HG02870 (cell line): ENCODE measurements around the gene TNK2.

Source experiments
- ATAC-seq: cut with Tn5 transposase; IDR thresholded peaks from one replicate; pipeline ENCODE4 v1.9.1; 2021; ENCODE audit warnings: mild to moderate bottlenecking, moderate library complexity; ENCODE audit not compliant: unreplicated experiment

Gene TNK2

DNA sequence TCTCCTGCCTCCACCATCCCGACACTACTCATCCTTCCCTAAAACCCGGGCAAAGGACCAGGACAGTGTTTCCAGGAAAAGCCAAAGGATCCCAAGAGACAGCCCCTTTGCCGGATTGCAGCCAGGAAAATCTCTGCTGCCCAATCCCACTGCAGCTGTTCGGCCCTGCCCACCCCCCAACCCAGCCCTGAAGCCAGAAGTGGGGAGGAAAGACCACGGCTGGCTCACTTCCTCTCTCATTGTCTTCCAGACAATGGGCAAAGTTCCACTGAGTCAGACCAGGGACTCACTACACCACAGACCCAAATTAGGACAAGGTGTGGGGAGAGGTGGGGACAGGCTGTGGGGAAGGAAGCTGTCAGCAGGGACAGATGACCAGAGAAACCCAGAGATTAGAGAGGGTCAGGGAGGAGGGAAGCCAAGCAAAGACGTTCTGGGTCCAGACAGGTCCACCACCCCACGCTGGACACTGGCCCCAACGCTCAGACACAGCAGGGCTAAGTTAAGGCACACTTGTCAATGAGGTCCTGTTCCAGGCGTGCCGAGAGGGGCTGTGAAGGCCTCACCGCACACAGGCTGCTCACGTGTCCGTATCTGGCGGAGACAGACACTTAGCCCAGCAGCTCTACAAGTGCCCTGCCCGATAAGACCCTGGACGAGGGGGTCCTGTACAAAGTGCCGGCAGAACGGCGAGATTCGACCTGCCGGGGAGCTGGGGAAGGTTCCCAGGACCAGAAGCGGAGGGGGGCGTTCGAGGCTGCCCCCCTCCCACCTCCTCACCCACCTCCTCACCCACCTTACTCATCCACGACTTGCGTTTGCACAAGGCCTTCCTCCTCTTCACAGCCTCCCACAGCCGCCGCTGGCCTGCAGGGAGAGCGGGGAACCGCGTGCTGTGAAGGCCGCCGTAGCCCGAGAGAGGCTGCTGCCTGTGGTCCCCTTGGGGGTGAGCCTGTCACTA, 21.9 kb downstream of the TNK2 start:
- ATAC-seq = no peak

DNA sequence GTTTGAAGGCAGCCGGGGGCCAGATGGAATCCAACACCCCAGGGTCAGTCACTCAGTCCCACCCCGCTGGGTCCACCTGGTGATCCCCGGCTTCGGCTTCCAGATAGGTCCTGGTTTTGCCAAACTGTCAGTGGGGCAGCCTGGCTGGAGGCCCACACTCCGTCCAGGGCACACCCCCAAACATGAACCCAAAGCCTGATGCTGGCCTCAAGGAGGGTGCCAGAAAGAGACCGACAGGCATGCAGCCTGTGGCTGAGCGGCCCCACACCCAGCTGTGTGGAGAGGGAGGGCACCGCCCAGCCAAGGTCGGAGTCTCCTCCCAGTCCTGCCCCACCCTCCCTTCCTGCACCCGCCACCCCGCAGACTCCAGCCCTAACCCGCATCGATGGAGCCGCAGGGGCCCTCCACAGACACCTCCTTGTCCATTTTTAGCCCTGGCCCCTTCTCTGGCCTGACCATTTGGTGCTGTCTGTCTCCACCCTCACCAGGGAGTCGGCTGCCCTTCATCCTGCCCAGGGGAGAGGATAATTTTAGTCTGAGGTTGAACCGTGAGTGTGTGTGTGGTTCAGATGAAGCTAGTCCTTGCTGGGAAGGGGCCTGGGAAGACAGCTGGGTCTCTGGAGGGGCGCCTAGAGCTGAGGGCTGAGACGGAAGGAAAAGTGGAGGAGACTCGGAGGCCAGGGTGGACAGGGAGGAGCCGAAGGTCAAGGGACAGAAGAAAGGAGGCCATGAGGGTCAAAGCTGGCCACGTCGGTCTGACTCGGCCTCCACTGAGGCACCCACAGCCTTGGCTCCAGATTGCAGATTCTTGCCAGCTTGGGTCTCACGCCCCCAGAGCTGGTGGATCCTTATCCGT, 23.1 kb downstream of the TNK2 start:
- ATAC-seq = no peak

DNA sequence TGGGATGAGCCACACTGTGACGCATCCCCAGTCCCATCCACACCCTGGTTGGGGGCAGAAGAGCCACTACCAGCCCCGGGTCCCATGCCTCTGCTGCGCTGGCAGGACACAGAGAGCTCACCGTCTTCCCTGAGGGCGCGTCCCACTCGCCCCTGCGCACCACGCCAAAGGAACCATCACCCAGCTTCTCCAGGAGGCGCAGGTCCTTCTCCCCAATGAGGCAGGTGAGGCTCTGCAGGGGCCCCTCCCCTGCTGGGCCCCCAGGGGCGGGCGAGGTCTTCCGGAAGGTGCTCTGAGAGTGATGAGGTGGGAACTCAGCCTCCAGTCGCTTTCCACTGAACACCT, 23.7 kb downstream of the TNK2 start:
- no peak for ATAC-seq

DNA sequence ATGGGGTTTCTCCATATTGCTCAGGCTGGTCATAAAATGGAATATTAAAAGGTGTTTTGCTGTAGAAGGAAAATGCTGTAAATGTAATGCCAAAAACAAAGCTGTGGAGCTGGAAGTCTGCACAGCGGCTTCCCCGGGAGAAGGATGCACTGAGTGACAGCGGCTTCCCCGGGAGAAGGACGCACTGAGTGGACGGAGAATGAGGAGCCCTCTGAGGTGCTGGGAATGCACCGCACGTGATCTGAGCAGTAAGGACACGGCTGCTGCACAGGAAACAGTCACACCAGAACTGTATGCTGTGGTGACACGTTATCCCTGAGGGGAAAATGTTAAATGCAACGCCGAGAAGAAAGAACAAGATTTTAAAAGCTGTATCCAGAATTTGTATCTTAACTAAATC, 24.6 kb downstream of the TNK2 start:
- no peak for ATAC-seq

DNA sequence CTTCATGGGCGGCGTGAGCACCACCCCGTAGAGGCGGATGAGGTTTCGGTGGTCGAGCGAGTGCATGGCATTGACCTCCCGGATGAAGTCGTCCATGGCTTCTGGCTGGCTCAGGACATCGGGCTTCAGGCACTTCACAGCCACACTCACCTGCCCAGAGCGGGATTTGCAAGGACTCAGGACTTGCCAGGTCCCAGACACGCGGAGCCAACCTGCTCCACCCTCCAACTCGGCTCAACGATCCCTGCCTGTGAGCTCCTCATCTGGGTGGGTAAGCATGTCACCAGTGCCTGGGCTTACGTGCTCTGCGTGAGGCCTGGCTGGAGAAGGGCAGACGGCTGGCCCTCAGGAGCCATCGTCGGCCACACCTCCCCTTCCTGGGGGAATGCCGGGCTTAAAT, 25.2 kb downstream of the TNK2 start:
- ATAC-seq = no peak

DNA sequence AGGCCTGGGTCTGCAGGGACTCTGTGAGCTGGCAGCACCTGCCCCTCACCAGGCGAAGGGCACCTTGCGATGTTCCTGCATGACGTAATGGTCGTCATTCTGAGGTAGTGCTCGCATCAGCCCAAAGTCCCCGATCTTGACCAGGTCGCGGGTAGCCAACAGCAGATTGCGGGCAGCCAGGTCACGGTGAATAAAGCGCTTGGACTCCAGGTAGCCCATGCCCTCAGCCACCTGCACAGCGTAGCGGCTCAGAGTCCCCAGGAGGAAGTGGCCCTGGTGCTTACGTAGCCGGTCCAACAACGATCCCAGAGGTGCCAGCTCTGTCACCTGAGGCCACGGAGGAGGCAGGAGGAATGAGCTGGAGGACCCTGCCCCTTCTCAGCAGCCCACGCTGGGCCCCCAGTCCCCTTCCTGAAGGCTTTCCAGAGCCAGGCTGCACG, 26.3 kb downstream of the TNK2 start:
- no peak for ATAC-seq

DNA sequence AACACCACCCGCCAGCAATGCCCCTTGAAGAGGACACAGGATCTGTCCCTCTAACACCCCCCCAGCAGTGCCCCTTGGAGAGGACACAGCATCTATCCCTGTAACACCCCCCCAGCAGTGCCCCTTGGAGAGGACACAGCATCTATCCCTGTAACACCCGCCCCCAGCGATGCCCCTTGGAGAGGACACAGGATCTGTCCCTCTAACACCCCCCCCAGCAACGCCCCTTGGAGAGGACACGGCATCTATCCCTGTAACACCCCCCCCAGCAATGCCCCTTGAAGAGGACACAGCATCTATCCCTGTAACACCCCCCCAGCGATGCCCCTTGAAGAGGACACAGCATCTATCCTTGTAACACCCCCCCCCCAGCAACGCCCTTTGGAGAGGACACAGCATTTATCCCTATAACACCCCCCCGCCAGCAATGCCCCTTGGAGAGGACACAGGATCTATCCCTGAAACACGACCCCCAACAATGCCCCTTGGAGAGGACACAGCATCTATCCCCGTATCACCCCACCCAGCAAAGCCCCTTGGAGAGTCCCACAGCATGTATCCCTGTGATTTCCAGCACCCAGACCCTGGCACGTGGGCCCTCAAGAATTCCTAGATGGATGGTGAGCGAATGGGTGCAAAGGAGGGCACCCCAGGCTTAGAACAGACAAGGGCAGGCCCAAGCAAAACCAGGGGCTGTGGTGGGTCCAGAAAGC, 26.9 kb downstream of the TNK2 start:
- no peak for ATAC-seq

DNA sequence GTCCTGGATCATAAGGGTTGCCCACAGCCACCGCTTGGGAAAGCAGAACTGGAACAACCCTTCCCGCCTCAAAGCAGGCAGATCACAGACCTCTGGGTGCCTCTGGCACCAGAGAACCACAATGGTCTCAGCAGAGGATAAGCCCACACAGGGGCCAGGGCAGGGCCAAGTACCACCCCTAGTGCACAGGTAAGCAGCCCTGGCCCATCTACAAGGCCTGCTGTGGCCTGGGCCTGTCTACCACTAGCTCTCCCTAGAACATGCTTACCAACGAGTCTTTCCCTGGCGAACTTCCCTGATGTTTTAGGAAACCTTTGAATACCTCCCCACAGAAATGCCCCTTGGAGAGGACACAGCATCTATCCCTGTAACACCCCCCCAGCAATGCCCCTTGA, 28.3 kb downstream of the TNK2 start:
- no peak for ATAC-seq

DNA sequence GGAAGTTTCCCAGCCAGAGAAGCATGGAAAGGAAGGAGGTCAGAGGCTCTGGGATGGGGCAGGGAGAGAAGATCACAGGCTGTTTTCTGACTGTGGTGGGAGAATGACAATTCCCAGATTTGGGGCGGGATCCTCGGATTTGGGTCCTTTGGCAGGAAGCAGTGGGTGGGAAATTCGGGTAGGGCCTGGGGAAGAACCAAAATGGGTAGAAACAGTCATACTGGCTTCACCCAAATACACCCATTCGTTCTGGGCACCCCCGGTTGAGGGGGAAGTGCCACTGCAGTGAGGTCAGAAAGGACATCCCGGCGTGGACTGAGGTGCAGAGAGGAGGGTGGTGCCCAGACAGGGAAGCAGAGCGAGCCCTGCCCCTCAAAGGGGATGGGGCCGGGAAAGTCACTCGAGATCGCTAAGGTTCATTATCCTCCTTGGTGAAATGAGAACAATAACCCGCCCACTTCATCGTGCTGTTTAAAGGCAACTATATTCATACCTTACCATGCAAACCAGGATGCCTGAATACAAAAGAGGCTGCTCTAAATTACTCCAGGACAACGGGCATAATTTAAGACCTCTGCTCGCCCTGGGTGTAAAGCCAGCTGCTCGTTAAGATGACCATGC, 28.8 kb downstream of the TNK2 start:
- ATAC-seq = no peak

DNA sequence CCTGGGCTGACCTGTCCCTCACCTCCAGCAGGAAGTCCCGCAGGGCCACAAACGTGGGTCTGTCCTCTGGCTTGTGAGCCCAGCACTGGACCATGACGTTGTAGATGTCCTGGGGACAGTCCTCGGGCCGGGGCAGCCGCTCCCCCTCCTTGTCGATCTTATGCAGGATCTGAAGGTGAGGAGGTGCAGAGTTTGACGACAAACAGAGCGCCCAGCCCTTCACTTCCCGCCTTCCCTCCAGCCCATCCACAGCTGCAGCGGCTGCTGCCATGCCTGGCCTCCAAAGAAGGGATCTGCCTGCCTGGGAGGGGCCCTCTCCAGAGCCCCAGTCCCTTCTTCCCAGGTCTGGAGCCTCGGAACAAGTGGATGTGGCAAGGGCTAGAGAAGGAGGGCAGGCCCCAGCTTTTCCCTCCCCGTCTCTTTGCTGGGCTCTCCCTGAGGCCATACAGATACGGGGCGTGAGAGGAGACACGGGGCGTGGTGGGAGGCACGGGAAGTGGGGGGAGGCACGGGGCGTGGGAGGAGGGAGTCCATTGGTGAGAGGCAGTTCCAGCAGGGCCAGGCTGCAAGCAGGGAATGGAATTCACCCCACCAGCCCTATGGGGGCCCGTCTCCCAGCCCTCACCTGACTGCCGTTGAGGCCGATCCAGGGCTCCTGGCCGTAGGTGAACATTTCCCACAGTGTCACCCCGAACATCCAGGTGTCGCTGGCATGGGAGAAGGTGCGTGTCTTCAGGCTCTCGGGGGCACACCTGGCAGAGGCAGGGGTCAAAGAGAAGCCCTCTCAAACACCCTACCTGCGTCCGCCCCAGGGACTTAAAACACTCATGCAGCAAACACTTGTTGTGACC, 29.7 kb downstream of the TNK2 start:
- no peak for ATAC-seq

DNA sequence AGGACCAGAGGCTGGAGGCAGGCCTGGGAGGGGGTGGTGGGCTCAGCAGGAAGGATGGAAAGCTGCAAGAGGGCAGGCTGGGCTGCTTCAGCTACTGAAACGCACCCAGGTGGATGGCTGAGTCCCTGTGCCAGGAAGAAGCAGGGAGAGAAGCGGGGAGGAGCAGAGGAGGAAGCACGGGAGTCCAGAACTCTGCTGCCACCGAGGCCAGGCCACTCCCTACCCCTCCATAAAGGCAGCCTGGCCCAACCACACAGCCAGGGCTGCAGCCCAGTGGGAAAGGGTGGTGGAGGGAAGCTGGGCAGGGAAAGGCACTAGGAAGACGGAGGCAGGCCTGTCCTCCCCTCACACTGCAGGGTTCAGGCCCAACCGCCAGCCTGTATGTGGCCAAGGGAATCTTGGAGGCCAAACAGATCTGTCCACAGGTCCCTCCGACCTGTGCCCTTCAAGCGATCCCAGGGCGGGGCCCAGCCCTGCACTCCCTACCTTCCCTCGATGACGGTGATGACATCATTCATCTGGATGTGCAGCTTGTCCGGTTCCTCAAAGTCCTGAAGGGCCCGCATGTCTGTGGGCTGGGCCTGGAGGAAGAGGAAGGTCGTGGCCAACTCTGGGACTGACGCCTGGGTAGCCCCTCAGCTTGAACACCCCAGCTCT, 30.5 kb downstream of the TNK2 start:
- no peak for ATAC-seq

DNA sequence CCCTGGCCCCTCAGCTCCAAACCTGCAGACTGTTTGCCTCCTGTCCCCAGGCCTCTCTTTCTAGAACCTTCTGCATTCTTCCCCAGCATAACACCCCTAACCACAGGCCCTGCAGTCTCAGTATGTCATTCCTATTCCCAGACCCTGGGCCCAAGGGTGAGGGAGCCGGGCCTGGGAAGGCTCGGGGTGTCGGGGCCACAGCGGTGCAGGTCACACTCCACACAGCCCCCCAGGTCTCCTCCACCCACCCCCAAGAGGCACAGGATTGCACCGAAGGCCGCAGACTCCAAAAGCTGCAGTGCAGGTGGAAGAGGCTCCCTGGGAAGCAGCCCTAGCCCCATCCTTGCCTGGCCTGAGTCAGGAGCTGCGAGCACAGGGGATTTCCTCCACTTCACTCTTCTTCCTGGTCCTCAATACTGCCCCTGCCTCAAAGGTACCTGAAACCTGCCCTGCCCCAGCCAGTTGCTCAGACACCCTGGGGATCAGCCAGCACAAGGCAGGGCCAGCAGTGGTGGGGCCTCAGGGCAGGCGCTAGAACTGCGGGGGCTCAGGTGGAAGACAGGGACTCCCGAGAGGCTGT, 31.1 kb downstream of the TNK2 start:
- no peak for ATAC-seq

DNA sequence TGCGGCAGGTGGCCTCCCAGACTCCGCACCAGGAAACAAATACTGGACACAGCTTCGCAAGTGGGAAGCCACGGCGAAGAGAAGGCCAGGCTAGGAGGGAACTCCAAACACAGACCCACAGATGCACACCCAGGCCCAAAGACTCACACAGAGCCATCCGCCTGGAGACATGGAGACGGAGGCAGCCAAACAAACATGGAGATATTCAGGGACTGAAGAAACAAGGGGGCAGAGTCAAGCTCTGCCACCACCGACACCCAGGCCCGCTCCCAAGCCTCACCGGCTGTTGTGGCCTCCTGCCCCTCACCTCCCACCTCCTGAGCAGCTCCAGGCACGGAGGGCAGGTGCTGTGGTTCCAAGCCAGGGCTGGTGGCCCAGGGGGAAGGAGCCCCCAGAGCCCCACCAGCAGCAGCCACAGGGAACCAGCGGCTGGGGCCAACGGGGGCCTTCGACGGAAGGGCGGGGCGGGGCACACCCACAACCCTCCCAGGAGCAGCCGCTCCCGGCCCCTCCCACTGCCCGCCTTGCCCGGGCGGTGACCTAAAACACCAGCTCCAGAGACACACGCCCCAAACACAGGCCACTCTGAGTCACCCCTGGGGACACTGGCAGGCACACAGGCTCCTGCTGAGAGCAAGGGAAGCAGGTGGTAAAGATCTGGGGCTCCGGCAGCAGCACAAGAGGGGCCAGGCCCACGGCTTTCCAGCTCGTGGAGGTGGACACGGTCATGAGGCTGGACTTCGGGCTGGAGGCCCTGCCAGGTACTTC, 31.9 kb downstream of the TNK2 start:
- no peak for ATAC-seq

DNA sequence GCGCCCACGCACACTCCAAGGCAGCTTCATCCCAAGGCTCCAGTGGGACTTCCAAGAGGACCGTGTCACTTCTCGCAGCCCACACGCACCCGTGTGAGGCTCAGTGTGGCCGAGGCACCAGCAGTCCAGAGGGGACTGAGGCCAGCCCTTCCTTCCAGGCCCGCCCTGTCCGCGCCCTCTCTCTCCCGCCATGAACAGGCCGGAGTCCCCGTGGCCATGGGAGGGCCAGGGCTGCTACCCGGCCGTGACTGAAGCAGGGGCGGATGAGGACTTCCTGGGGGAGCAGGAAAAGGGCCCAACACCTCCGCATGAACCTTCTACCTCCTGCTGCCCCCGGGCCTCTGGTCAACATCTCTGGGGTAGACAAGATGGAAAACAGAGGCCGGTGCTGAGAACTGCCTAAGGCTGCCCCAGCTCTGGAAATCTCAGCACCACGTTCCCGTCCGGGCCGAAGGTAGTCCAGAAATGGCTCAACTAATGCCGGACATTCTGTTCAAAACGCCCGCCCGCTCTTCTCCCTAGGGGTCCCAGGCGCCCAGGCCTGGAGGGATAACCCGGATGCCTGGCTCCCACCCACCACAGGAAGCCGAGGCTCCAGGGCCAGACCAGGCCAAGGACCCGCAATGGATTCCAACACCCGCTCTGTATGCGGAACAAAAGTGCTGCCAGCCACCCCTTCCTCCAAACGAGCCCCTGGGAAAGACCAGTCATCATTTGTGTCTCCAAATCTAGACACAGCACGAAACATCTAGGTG, 32.7 kb downstream of the TNK2 start:
- ATAC-seq = no peak

DNA sequence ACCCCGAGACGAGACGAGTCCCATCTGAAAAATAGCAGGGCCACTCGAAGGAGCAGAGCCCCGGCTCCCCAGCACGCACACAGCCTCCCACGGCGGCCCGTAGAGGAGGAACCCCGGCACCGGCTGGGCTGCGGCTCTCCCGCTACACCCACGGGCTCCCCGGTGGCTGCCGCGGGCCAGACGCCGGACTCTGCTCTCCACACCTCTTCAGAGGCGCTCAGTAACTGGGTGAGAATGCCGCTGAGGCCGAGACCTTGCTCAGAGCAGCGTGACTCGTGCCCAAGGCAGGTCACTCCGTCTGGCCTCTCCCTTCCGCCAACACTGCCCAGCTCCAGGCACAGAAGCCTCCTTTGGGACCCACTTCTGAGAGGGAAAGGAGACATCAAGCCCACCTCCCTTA, 34.4 kb downstream of the TNK2 start:
- no peak for ATAC-seq

DNA sequence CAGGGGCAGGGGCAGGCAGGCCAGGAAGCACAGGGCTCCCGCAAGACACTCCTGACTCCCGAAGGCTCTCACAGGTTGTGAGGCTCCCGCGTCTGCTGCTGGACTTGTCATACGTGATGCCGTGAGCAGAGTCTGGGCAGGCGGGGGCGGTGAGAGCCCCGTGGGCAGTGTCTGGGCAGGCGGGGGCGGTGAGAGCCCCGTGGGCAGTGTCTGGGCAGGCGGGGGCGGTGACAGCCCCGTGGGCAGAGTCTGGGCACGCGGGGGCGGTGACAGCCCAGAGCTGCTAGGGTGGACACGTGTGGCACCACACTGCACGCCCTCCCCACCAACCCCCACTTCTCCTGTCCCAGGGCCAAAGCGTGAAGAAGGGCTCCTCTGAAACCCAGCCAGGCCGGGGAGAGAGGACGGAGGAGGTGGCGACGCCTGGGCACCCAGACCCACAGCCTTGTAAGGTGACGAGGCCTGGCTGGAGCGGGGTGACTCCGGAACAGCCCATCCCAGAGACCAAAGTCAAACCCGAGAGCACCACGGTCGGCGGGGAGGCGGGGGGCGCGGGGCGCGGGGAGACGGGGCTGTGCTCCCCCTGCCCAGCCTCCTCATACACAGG, 35.0 kb downstream of the TNK2 start:
- no peak for ATAC-seq

DNA sequence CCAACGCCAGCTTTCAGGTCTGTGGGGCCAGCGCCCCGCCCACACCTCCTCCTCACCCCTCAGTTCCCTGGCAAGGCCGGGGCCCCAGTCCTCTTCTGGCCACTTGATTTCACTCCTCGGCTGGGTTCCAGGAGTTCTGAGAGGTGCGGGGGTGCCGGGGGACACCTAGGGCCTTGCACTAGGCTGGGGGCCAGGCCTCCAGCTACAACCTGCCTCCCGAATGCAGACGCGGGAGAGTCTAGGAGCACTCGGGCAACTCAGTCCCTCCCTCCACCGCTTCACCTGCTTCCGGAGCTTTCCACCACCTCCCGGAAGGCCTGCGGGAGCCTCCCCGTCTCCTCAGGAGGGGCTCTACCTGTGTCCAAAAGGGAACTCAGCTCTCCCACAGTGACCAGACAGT, 35.6 kb downstream of the TNK2 start:
- ATAC-seq = no peak
